Measurements from ENCODE around the gene H2BW2.

- TF ChIP-seq CTCF (IDR thresholded peaks at IDR 0.05) = no peak
- no peak for TF ChIP-seq POLR2A (IDR thresholded peaks at IDR 0.05)
Measured at GRCh38 chrX:104008831-104009230, 30.9 kb upstream of the H2BW2 start.

Data from testis (tissue), 2 donors.